Measurements from ENCODE around the gene THBS4. TPM values are rescaled to one million over a fixed set of nuclear protein-coding genes. Genes with fewer than 3 reads are reported as not detected.

Gene THBS4
- total and polyA plus RNA-seq, 9 of the 15 experiments (the other 6 are each of a cell fraction or from before 2014, with no cell fraction given) = 0.07 to 0.08 TPM; not detected in 7

GRCh38 chr5:80054682-80055081 is 19.5 kb downstream of the THBS4 start:
- no peaks in the 10 kb centered on the region for H3K9me1 ChIP-seq (ENCODE audit: control insufficient read depth, insufficient read depth, low read length)
- TF ChIP-seq FOSL1 (tag; conservative IDR thresholded peaks at IDR 0.05) = peak; percentile 20; the same call in 1 of the 2 replicates
- TF ChIP-seq ZNF609 (CRISPR knock-in tag; IDR thresholded peaks at IDR 0.05; ENCODE audit: borderline replicate concordance) = no peak
- TF ChIP-seq E2F6 (IDR thresholded peaks at IDR 0.05; ENCODE audit: borderline replicate concordance in 1 of 2, extremely low read depth in 1 of 2, insufficient read depth in 1 of 2, insufficient read length in 1 of 2, low read depth in 1 of 2, low read length in 1 of 2, poor library complexity in 1 of 2, severe bottlenecking in 1 of 2) = no peak
- TF ChIP-seq SMAD4 (CRISPR knock-in tag; conservative IDR thresholded peaks at IDR 0.05) = no peak
- no peak for TF ChIP-seq ZNF282 (CRISPR knock-in tag; IDR thresholded peaks at IDR 0.05)
- no peak overlapping the region for H3K9ac ChIP-seq (ENCODE audit: insufficient read depth in 1 of 2, low read depth in 2 of 2, low read length in 2 of 2)
- ATAC-seq (no peak), FAIRE-seq (no peak), DNase-seq (ENCODE audit: extremely low read depth in 1 of 4, low spot score in 3 of 4) (no peak)
- in situ Hi-C loops (cut with MboI) (no loop called here), intact Hi-C loops (cut with micrococcal nuclease) (no loop called here)
- no peaks in the 10 kb centered on the region for H3K36me3 ChIP-seq (ENCODE audit: control insufficient read depth, insufficient read depth, low read length)
- no peak overlapping the region for H3K4me2 ChIP-seq (ENCODE audit: insufficient read depth, low read length)
- WGBS (ENCODE audit: insufficient coverage, low coverage, missing lambda C conversion rate) = 2% methylated on average over 5 of the region's 5 CpGs
- H4K20me1 ChIP-seq (replicated peaks; ENCODE audit: control insufficient read depth, insufficient read depth, low read length) = no peaks in the 10 kb centered on the region
- POLR2A ChIA-PET = no interaction called here
- H3K4me3 ChIP-seq = no peak overlapping the region
- no peak overlapping the region for H2AFZ ChIP-seq (ENCODE audit: low read depth, low read length)
- no peaks in the 10 kb centered on the region; the same call in 1 of the 2 replicates for H3K9me3 ChIP-seq (replicated peaks; ENCODE audit: control insufficient read depth, insufficient read depth, low read depth, low read length)
- no peak overlapping the region for H3K27ac ChIP-seq (ENCODE audit: extremely low read depth, low read depth, low read length)
- CTCF ChIA-PET (ENCODE audit: low intra/inter-chr PET ratio) = no interaction called here
- peaks cover 34 to 42% of the 10 kb centered on the region in 2 experiments for H3K27me3 ChIP-seq (ENCODE audit: control insufficient read depth in 2 of 2, insufficient read depth in 2 of 2, low read length in 2 of 2)
- no peaks in the 10 kb centered on the region for H3K4me1 ChIP-seq (replicated peaks in 1 of 2; ENCODE audit: control insufficient read depth in 2 of 2, insufficient read depth in 2 of 2, low read length in 2 of 2)
- no TSS peak for BruUV-seq (replicated peaks)
- no peaks in the 10 kb centered on the region for H3K79me2 ChIP-seq (ENCODE audit: control insufficient read depth, insufficient read depth, low read length)
